Endodermal cell (in vitro differentiated cells): Measurements from ENCODE around the gene SPATA17. TPM values are rescaled to one million over a fixed set of nuclear protein-coding genes. Genes with fewer than 3 reads are reported as not detected.
"Not testable (repeated sequence)": the region's sequence is repeated elsewhere in the genome, so short reads cannot be mapped to it uniquely, and the experiment has no call there.

Experiments used
- DNase-seq: peaks from one replicate; pipeline ENCODE4 v3.0.0-alpha.2; 2017
- H3K27ac ChIP-seq: 2 replicates; pipeline ENCODE4 v1.5.1; 2013; ENCODE audit warnings: mild to moderate bottlenecking, low read depth, low read length, moderate library complexity
- H3K27me3 ChIP-seq: 2 replicates; pipeline ENCODE4 v1.6.1; 2013; ENCODE audit warnings: mild to moderate bottlenecking, low read length, moderate library complexity; ENCODE audit not compliant: insufficient read depth, control insufficient read depth, poor library complexity, severe bottlenecking
- H3K36me3 ChIP-seq: 2 replicates; pipeline ENCODE4 v1.7.0; 2013; ENCODE audit warnings: mild to moderate bottlenecking, low read length, moderate library complexity; ENCODE audit not compliant: control insufficient read depth, insufficient read depth
- H3K4me1 ChIP-seq: one replicate; pipeline ENCODE4 v1.7.0; 2013; ENCODE audit warnings: low read length; ENCODE audit not compliant: control insufficient read depth, insufficient read depth
- H3K4me3 ChIP-seq: 2 replicates; pipeline ENCODE4 v1.5.1; 2013; ENCODE audit warnings: mild to moderate bottlenecking, low read length, moderate library complexity
- H3K9ac ChIP-seq: 2 replicates; pipeline ENCODE4 v1.6.1; 2013; ENCODE audit warnings: mild to moderate bottlenecking, low read length, moderate library complexity; ENCODE audit not compliant: poor library complexity, severe bottlenecking; ENCODE audit errors: extremely low read depth
- H3K9me3 ChIP-seq: 2 replicates; pipeline ENCODE4 v1.6.1; 2013; ENCODE audit warnings: mild to moderate bottlenecking, low read length, moderate library complexity; ENCODE audit not compliant: control insufficient read depth
- H3K27ac Mint-ChIP-seq: 2 replicates; pipeline ENCODE4 v1.8.0; 2020; ENCODE audit warnings: mixed read lengths
- H3K27me3 Mint-ChIP-seq: 2 replicates; pipeline ENCODE4 v1.8.0; 2021; ENCODE audit warnings: mild to moderate bottlenecking, mixed read lengths; ENCODE audit not compliant: insufficient read depth
- H3K36me3 Mint-ChIP-seq: 2 replicates; pipeline ENCODE4 v1.8.0; 2020; ENCODE audit warnings: low read depth, mixed read lengths
- H3K4me1 Mint-ChIP-seq: 2 replicates; pipeline ENCODE4 v1.8.0; 2020; ENCODE audit warnings: mixed read lengths
- H3K4me3 Mint-ChIP-seq: 2 replicates; pipeline ENCODE4 v1.8.0; 2020; ENCODE audit warnings: mild to moderate bottlenecking, moderate library complexity, mixed read lengths
- H3K9me3 Mint-ChIP-seq: 2 replicates; pipeline ENCODE4 v1.8.0; 2020; ENCODE audit warnings: mild to moderate bottlenecking, mixed read lengths
- CTCF ChIP-seq: fragments of 200-600 bp; sonication (generic); conservative IDR thresholded peaks from 2 replicates; pipeline ENCODE4 v1.5.0; 2021; ENCODE audit warnings: antibody characterized with exemption, mild to moderate bottlenecking
- WGBS, 2 experiments: methylation state at CpG; one replicate each; pipeline versions ENCODE4 v1.1.5 to v1.1.7; 2013; ENCODE audit warnings: missing lambda C conversion rate in 2 of 2, mixed read lengths in 1 of 2; ENCODE audit not compliant: insufficient coverage in 1 of 2, insufficient read length in 1 of 2; 5-methylcytosine and 5-hydroxymethylcytosine counted together
- long read RNA-seq, 4 experiments: library from polyadenylated mRNA in 2 of 4; library from RNA in 1 of 4; library from capped mRNA in 1 of 4; stranded (forward) in 3 of 4; unstranded in 1 of 4; transcript quantifications; one replicate each; pipeline ENCODE4 v2.0.0, GENCODE V29; 2020 to 2021; ENCODE audit warnings: inconsistent platforms in 1 of 4
- polyA plus RNA-seq, 2 experiments: library from polyadenylated mRNA; stranded (reverse); fragments of 50-300 nt; gene quantifications; one replicate each; pipeline ENCODE4 v1.2.3, GENCODE V29; 2013
- total RNA-seq, 2 donors: library from RNA; stranded (reverse); fragmentation: NEBNext Ultra II Directional in 1 of 2; extraction: Animal tissue kit (Norgen Biotek cat#: 25700) in 1 of 2; gene quantifications; 2 replicates in 1 of 2; 3 replicates in 1 of 2; pipeline ENCODE4 v1.2.1, GENCODE V29; 2021

The SPATA17 gene
- total RNA-seq = 1 to 10 TPM in 1 of 2 donors, under 1 TPM in 1; 0.93 to 1.6 TPM
- polyA plus RNA-seq (2013, experiment 1 of 2) = 3.8 TPM
- 1.9 TPM for polyA plus RNA-seq (2013, experiment 2 of 2)
- long read RNA-seq, experiment 1 = 0 reads
- long read RNA-seq, experiment 2, full-length matches to known transcripts = 1 of 4 reads
- long read RNA-seq, experiment 2, partial matches to known transcripts = 0 of 4 reads
- long read RNA-seq, experiment 2, other reads (novel, unspliced or antisense) = 3 of 4 reads
- long read RNA-seq, experiment 3, partial matches to known transcripts = 0 of 4 reads
- long read RNA-seq, experiment 3, other reads (novel, unspliced or antisense) = 4 of 4 reads
- long read RNA-seq, experiment 4, full-length matches to known transcripts = 2 of 10 reads
- long read RNA-seq, experiment 4, partial matches to known transcripts = 1 of 10 reads
- long read RNA-seq, experiment 4, other reads (novel, unspliced or antisense) = 7 of 10 reads

- peak; percentile 60 for TF ChIP-seq CTCF
- Mint-ChIP-seq H3K4me1 (peaks cover 9% of the 10 kb centered on the region), H3K9me3 (no peaks in the 10 kb centered on the region), H3K36me3 (no peaks in the 10 kb centered on the region), H3K27ac (peak within 1 kb of the TSS; percentile 100), H3K4me3 (peak within 1 kb of the TSS; percentile 92), H3K27me3 (peaks cover 3% of the 10 kb centered on the region)
- Histone ChIP-seq H3K4me3 (peak within 1 kb of the TSS; percentile 96), H3K9ac (peak within 1 kb of the TSS; percentile 100), H3K36me3 (no peaks in the 10 kb centered on the region), H3K4me1 (no peaks in the 10 kb centered on the region), H3K27ac (peak within 1 kb of the TSS; percentile 99), H3K9me3 (no peaks in the 10 kb centered on the region), H3K27me3 (no peaks in the 10 kb centered on the region)
- WGBS, 2 experiments = 1% methylated on average over 17 to 42 of the region's 42 CpGs
- DNase-seq = peak; percentile 90
Measured at GRCh38 chr1:217630711-217631591, at the start of gene SPATA17, which contains the start of gene GPATCH2. Gene SPATA17, plus strand, starts transcription at chr1:217631344. Its CDS starts 35 bp downstream, at chr1:217631379. Gene GPATCH2, minus strand, starts transcription at chr1:217631090. Its CDS starts 119 bp downstream, at chr1:217630971.

DNA sequence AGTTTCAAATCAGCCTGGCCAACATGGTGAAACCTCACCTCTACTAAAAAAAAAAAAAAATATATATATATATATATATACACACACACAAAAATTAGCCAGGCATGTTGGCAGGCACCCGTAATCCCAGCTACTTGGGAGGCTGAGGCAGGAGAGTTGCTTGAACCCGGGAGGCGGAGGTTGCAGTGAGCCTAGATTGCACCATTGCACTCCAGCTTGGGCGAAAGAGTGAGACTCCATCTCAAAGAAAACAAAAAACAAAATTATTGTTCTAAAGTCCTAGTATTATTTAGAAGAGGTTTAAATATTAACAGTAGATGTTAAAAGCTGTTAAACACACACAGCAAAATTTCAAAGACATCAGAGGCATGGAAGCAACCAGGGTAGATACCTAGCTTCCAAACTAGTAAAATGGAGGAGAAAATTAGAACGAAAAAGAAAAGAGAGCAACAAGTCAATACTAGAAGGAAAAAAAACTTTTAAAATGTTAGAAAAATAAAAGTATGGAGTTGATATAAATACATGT lies 46.8 kb upstream of the SPATA17 start:
- not testable (repeated sequence) for H3K27me3 ChIP-seq, H3K4me3 Mint-ChIP-seq, H3K36me3 ChIP-seq, H3K27ac ChIP-seq, H3K27ac Mint-ChIP-seq, H3K9me3 Mint-ChIP-seq, H3K4me3 ChIP-seq, H3K9me3 ChIP-seq, H3K9ac ChIP-seq, H3K4me1 ChIP-seq, H3K36me3 Mint-ChIP-seq, H3K4me1 Mint-ChIP-seq, H3K27me3 Mint-ChIP-seq, DNase-seq
- WGBS, 2 experiments = 92 to 100% methylated on average over 3 to 4 of the region's 5 CpGs

GRCh38 chr1:217585577-217585976 lies 45.6 kb upstream of the SPATA17 start:
- Mint-ChIP-seq H3K4me1 (peaks cover 4% of the 10 kb centered on the region), H3K27ac (no peak overlapping the region), H3K27me3 (no peaks in the 10 kb centered on the region), H3K4me3 (no peak overlapping the region), H3K9me3 (no peaks in the 10 kb centered on the region), H3K36me3 (peaks cover 5% of the 10 kb centered on the region)
- DNase-seq = no peak
- no peak for TF ChIP-seq CTCF
- Histone ChIP-seq H3K4me1 (no peaks in the 10 kb centered on the region), H3K36me3 (peaks cover 4% of the 10 kb centered on the region), H3K4me3 (no peak overlapping the region), H3K27me3 (no peaks in the 10 kb centered on the region), H3K9me3 (no peaks in the 10 kb centered on the region), H3K9ac (no peak overlapping the region), H3K27ac (no peak overlapping the region)
- WGBS, 2 experiments = 92% methylated on average over 2 of the region's 2 CpGs; no CpG with 5 or more reads in 1 of the 2 experiments
